Memory B cell (primary cell): ENCODE measurements around the gene SCN8A.
"Not testable (repeated sequence)": the region's sequence is repeated elsewhere in the genome, so short reads cannot be mapped to it uniquely, and the experiment has no call there.

Source experiments
- ATAC-seq: fragments of 150-1000 bp; cut with Tn5 transposase; 2 replicates; pipeline ENCODE4 v1.10.0; 2021; ENCODE audit warnings: low read depth, mild to moderate bottlenecking, moderate library complexity
- DNase-seq, 2 donors: peaks; one replicate each; pipeline ENCODE4 v3.0.0; 2022; ENCODE audit warnings: low spot score in 2 of 2
- H3K27ac Mint-ChIP-seq: one replicate; pipeline ENCODE4 v1.8.0; 2022; ENCODE audit warnings: mild to moderate bottlenecking, moderate library complexity, mixed read lengths
- H3K27me3 Mint-ChIP-seq: one replicate; pipeline ENCODE4 v1.8.0; 2022; ENCODE audit warnings: mixed read lengths
- H3K36me3 Mint-ChIP-seq: one replicate; pipeline ENCODE4 v1.8.0; 2022; ENCODE audit warnings: mild to moderate bottlenecking, mixed read lengths
- H3K4me1 Mint-ChIP-seq: one replicate; pipeline ENCODE4 v1.8.0; 2022; ENCODE audit warnings: mixed read lengths
- H3K4me3 Mint-ChIP-seq: one replicate; pipeline ENCODE4 v1.8.0; 2022; ENCODE audit warnings: mild to moderate bottlenecking, moderate library complexity, mixed read lengths
- H3K9me3 Mint-ChIP-seq: one replicate; pipeline ENCODE4 v1.8.0; 2022; ENCODE audit warnings: mixed read lengths

Gene SCN8A

GRCh38 chr12:51793201-51793600, 202.2 kb downstream of the SCN8A start:
- no peak for ATAC-seq
- peaks cover 2% of the 10 kb centered on the region for H3K27me3 Mint-ChIP-seq
- no peak for DNase-seq
- no peaks in the 10 kb centered on the region for H3K4me1 Mint-ChIP-seq
- H3K9me3 Mint-ChIP-seq, result no peaks in the 10 kb centered on the region
- no peak overlapping the region for H3K27ac Mint-ChIP-seq
- no peak overlapping the region for H3K4me3 Mint-ChIP-seq
- no peaks in the 10 kb centered on the region for H3K36me3 Mint-ChIP-seq

GRCh38 chr12:51797301-51797700, 206.3 kb downstream of the SCN8A start:
- DNase-seq, result no peak
- no peak for ATAC-seq
- Mint-ChIP-seq H3K36me3 (no peaks in the 10 kb centered on the region), H3K27me3 (peaks cover 2% of the 10 kb centered on the region), H3K9me3 (no peaks in the 10 kb centered on the region), H3K27ac (no peak overlapping the region), H3K4me3 (no peak overlapping the region), H3K4me1 (no peaks in the 10 kb centered on the region)

GRCh38 chr12:51798051-51798450, 207.0 kb downstream of the SCN8A start:
- H3K4me3 Mint-ChIP-seq, H3K27me3 Mint-ChIP-seq, H3K36me3 Mint-ChIP-seq, DNase-seq, H3K9me3 Mint-ChIP-seq, H3K4me1 Mint-ChIP-seq, ATAC-seq, H3K27ac Mint-ChIP-seq: not testable (repeated sequence)

- H3K36me3 Mint-ChIP-seq, result no peaks in the 10 kb centered on the region
- H3K27me3 Mint-ChIP-seq, result peaks cover 2% of the 10 kb centered on the region
- ATAC-seq (no peak), DNase-seq (no peak)
- no peaks in the 10 kb centered on the region for H3K4me1 Mint-ChIP-seq
- H3K27ac Mint-ChIP-seq, result no peak overlapping the region
- no peaks in the 10 kb centered on the region for H3K9me3 Mint-ChIP-seq
- no peak overlapping the region for H3K4me3 Mint-ChIP-seq
Observed at GRCh38 chr12:51798501-51798900, 207.5 kb downstream of the SCN8A start.

GRCh38 chr12:51801027-51801426, 210.0 kb downstream of the SCN8A start:
- H3K36me3 Mint-ChIP-seq, result no peaks in the 10 kb centered on the region
- no peak overlapping the region for H3K4me3 Mint-ChIP-seq
- H3K9me3 Mint-ChIP-seq, result no peaks in the 10 kb centered on the region
- ATAC-seq (no peak), DNase-seq (no peak)
- no peak overlapping the region for H3K27ac Mint-ChIP-seq
- no peaks in the 10 kb centered on the region for H3K4me1 Mint-ChIP-seq
- H3K27me3 Mint-ChIP-seq, result peaks cover 2% of the 10 kb centered on the region

- no peaks in the 10 kb centered on the region for H3K9me3 Mint-ChIP-seq
- H3K4me1 Mint-ChIP-seq, result peaks cover 7% of the 10 kb centered on the region
- no peak for ATAC-seq
- H3K27me3 Mint-ChIP-seq, result peaks cover 17% of the 10 kb centered on the region
- no peak for DNase-seq
- H3K36me3 Mint-ChIP-seq, result no peaks in the 10 kb centered on the region
- H3K4me3 Mint-ChIP-seq, result no peak overlapping the region
- no peak overlapping the region for H3K27ac Mint-ChIP-seq
Observed at GRCh38 chr12:51806896-51807295, 215.9 kb downstream of the SCN8A start.

GRCh38 chr12:51809193-51809592, 218.2 kb downstream of the SCN8A start:
- Mint-ChIP-seq H3K9me3 (no peaks in the 10 kb centered on the region), H3K4me3 (no peak overlapping the region), H3K27me3 (peaks cover 21% of the 10 kb centered on the region), H3K27ac (no peak overlapping the region), H3K4me1 (peaks cover 7% of the 10 kb centered on the region), H3K36me3 (no peaks in the 10 kb centered on the region)
- ATAC-seq, result peak; percentile 67
- DNase-seq, result no peak

GRCh38 chr12:51811203-51812202, 220.5 kb downstream of the SCN8A start:
- Mint-ChIP-seq H3K27ac (no peak overlapping the region), H3K4me1 (peaks cover 11% of the 10 kb centered on the region), H3K9me3 (no peaks in the 10 kb centered on the region), H3K4me3 (no peak overlapping the region), H3K36me3 (no peaks in the 10 kb centered on the region), H3K27me3 (peaks cover 31% of the 10 kb centered on the region)
- DNase-seq (no peak), ATAC-seq (peak; percentile 51)

- Mint-ChIP-seq H3K36me3 (no peaks in the 10 kb centered on the region), H3K4me1 (peaks cover 11% of the 10 kb centered on the region), H3K27ac (no peak overlapping the region), H3K4me3 (peak overlapping the region; percentile 67), H3K9me3 (no peaks in the 10 kb centered on the region), H3K27me3 (peaks cover 34% of the 10 kb centered on the region)
- ATAC-seq (no peak), DNase-seq (no peak)
Observed at GRCh38 chr12:51812871-51813270, 221.8 kb downstream of the SCN8A start.

- no peak for ATAC-seq
- H3K27ac Mint-ChIP-seq, result no peak overlapping the region
Observed at GRCh38 chr12:51813931-51814310, 222.9 kb downstream of the SCN8A start.

GRCh38 chr12:51814311-51815088, 223.5 kb downstream of the SCN8A start:
- peak overlapping the region; percentile 79 for H3K4me3 Mint-ChIP-seq
- DNase-seq (peak; percentile 23 to 56), ATAC-seq (peak; percentile 75)
- no peaks in the 10 kb centered on the region for H3K9me3 Mint-ChIP-seq
- H3K36me3 Mint-ChIP-seq, result no peaks in the 10 kb centered on the region
- H3K4me1 Mint-ChIP-seq, result peaks cover 6% of the 10 kb centered on the region
- no peak overlapping the region for H3K27ac Mint-ChIP-seq
- peaks cover 34% of the 10 kb centered on the region for H3K27me3 Mint-ChIP-seq

More at GRCh38 chr12:51813931-51814310, 222.9 kb downstream of the SCN8A start:
- Mint-ChIP-seq H3K27me3 (peaks cover 34% of the 10 kb centered on the region), H3K4me1 (peaks cover 11% of the 10 kb centered on the region), H3K4me3 (peak overlapping the region; percentile 27), H3K36me3 (no peaks in the 10 kb centered on the region), H3K9me3 (no peaks in the 10 kb centered on the region)
- DNase-seq, result no peak

- Mint-ChIP-seq H3K9me3 (no peaks in the 10 kb centered on the region), H3K4me1 (peaks cover 7% of the 10 kb centered on the region), H3K27ac (no peak overlapping the region), H3K27me3 (peaks cover 35% of the 10 kb centered on the region), H3K36me3 (no peaks in the 10 kb centered on the region), H3K4me3 (peak overlapping the region; percentile 79)
- ATAC-seq, result no peak
- DNase-seq, result no peak
Observed at GRCh38 chr12:51815571-51815970, 224.5 kb downstream of the SCN8A start.

- Mint-ChIP-seq H3K4me1 (peaks cover 7% of the 10 kb centered on the region), H3K36me3 (no peaks in the 10 kb centered on the region), H3K27ac (no peak overlapping the region), H3K27me3 (peaks cover 35% of the 10 kb centered on the region), H3K9me3 (no peaks in the 10 kb centered on the region), H3K4me3 (no peak overlapping the region)
- DNase-seq (no peak), ATAC-seq (no peak)
Observed at GRCh38 chr12:51817027-51817953, 226.3 kb downstream of the SCN8A start.
